Ammon's horn (tissue), 1 donor: Measurements from ENCODE around the gene TXNDC15.
"Not testable (repeated sequence)": the region's sequence is repeated elsewhere in the genome, so short reads cannot be mapped to it uniquely, and the experiment has no call there.

Source experiments
- DNase-seq: peaks from one replicate; pipeline ENCODE4 v3.0.0-alpha.2; 2016; ENCODE audit warnings: low spot score

Gene TXNDC15

GRCh38 chr5:134878403-134878802 is 4.2 kb downstream of the TXNDC15 start:
- DNase-seq: no peak

- DNase-seq: no peak
These were observed 5.3 kb downstream of the TXNDC15 start for GRCh38 chr5:134879456-134879855.

- not testable (repeated sequence) for DNase-seq
These were observed 6.8 kb downstream of the TXNDC15 start for GRCh38 chr5:134880937-134881336.

GRCh38 chr5:134881711-134882110 is 7.5 kb downstream of the TXNDC15 start:
- DNase-seq: not testable (repeated sequence)

GRCh38 chr5:134887593-134888159 is 13.5 kb downstream of the TXNDC15 start:
- DNase-seq: no peak

GRCh38 chr5:134889335-134889734 is 15.2 kb downstream of the TXNDC15 start:
- DNase-seq: no peak

- no peak for DNase-seq
These were observed 17.3 kb downstream of the TXNDC15 start for GRCh38 chr5:134891473-134891872.

- no peak for DNase-seq
These were observed 18.1 kb downstream of the TXNDC15 start for GRCh38 chr5:134892282-134892681.

GRCh38 chr5:134892926-134893325 is 18.8 kb downstream of the TXNDC15 start:
- DNase-seq: no peak

- no peak for DNase-seq
These were observed 19.8 kb downstream of the TXNDC15 start for GRCh38 chr5:134893748-134894505.

GRCh38 chr5:134902071-134902801 is 28.1 kb downstream of the TXNDC15 start:
- peak; percentile 42 for DNase-seq

GRCh38 chr5:134904610-134905245 is 30.6 kb downstream of the TXNDC15 start, which contains the start of gene PCBD2:
PCBD2 (plus strand) TSS chr5:134905131; CDS start chr5:134905140, 9 bp downstream.
- DNase-seq: peak; percentile 91

- peak; percentile 73 for DNase-seq
These were observed 31.2 kb downstream of the TXNDC15 start for GRCh38 chr5:134905246-134905996.

- DNase-seq: no peak
These were observed 32.6 kb downstream of the TXNDC15 start for GRCh38 chr5:134906811-134907210.

- DNase-seq: not testable (repeated sequence)
These were observed 36.6 kb downstream of the TXNDC15 start for GRCh38 chr5:134910752-134911151.

GRCh38 chr5:134911285-134912206 is 37.4 kb downstream of the TXNDC15 start:
- DNase-seq: peak; percentile 16

GRCh38 chr5:134913254-134913653 is 39.1 kb downstream of the TXNDC15 start:
- DNase-seq: no peak

GRCh38 chr5:134913795-134914194 is 39.6 kb downstream of the TXNDC15 start:
- no peak for DNase-seq

- no peak for DNase-seq
These were observed 43.1 kb downstream of the TXNDC15 start for GRCh38 chr5:134917070-134917815.

- no peak for DNase-seq
These were observed 44.7 kb downstream of the TXNDC15 start for GRCh38 chr5:134918861-134919260.
